Putamen (tissue), 1 donor: ENCODE measurements around the gene FGF14.
A peak's percentile ranks its signal among the peaks of the same experiment; 100 is the strongest.

Experiments used
- DNase-seq: peaks from one replicate; pipeline ENCODE4 v3.0.0-alpha.2; 2016; ENCODE audit warnings: low spot score

FGF14 gene

GRCh38 chr13:101925731-101926130, 476.1 kb downstream of the FGF14 start:
- no peak for DNase-seq

- no peak for DNase-seq
Measured at GRCh38 chr13:101919541-101920181, 482.2 kb downstream of the FGF14 start.

- peak; percentile 10 for DNase-seq
Measured at GRCh38 chr13:101917833-101918661, 483.8 kb downstream of the FGF14 start.

- DNase-seq = no peak
Measured at GRCh38 chr13:101917475-101917810, 484.4 kb downstream of the FGF14 start.

- DNase-seq = no peak
Measured at GRCh38 chr13:101916775-101917474, 484.9 kb downstream of the FGF14 start.

GRCh38 chr13:101916108-101916774, 485.6 kb downstream of the FGF14 start:
- DNase-seq = no peak

- no peak for DNase-seq
Measured at GRCh38 chr13:101915755-101916107, 486.1 kb downstream of the FGF14 start.

- DNase-seq = no peak
Measured at GRCh38 chr13:101915331-101915730, 486.5 kb downstream of the FGF14 start.

- no peak for DNase-seq
Measured at GRCh38 chr13:101911752-101912151, 490.1 kb downstream of the FGF14 start.

- DNase-seq = no peak
Measured at GRCh38 chr13:101903890-101904289, 498.0 kb downstream of the FGF14 start.

GRCh38 chr13:101898676-101899075, 503.2 kb downstream of the FGF14 start:
- DNase-seq = no peak

- no peak for DNase-seq
Measured at GRCh38 chr13:101896541-101896940, 505.3 kb downstream of the FGF14 start.

GRCh38 chr13:101893021-101893420, 508.8 kb downstream of the FGF14 start:
- no peak for DNase-seq

- DNase-seq = no peak
Measured at GRCh38 chr13:101892296-101892695, 509.6 kb downstream of the FGF14 start.

- peak; percentile 24 for DNase-seq
Measured at GRCh38 chr13:101881593-101881992, 520.3 kb downstream of the FGF14 start.

- no peak for DNase-seq
Measured at GRCh38 chr13:101880581-101880980, 521.3 kb downstream of the FGF14 start.

- DNase-seq = peak; percentile 16
Measured at GRCh38 chr13:101876951-101877350, 524.9 kb downstream of the FGF14 start.

GRCh38 chr13:101875717-101876393, 526.0 kb downstream of the FGF14 start:
- no peak for DNase-seq

- no peak for DNase-seq
Measured at GRCh38 chr13:101875091-101875490, 526.8 kb downstream of the FGF14 start.

GRCh38 chr13:101869553-101869952, 532.3 kb downstream of the FGF14 start:
- DNase-seq = no peak

GRCh38 chr13:101868585-101869469, 533.0 kb downstream of the FGF14 start:
- DNase-seq = no peak
